Activated T-helper 1 cell treated with anti-CD3 and anti-CD28 coated beads, Interleukin-2, amount 50 U/mL, for 16 hours (primary cell): ENCODE measurements around the gene OVOL2.
"Not testable (repeated sequence)": the region's sequence is repeated elsewhere in the genome, so short reads cannot be mapped to it uniquely, and the experiment has no call there.

Experiments
- DNase-seq, 2 donors: peaks; one replicate each; pipeline ENCODE4 v3.0.0-alpha.2; 2020; ENCODE audit warnings: low read depth in 1 of 2, low spot score in 1 of 2

OVOL2 gene

GRCh38 chr20:18058661-18059467 lies 1.1 kb upstream of the OVOL2 start:
- DNase-seq: no peak

- DNase-seq: no peak
These were observed 256 bp upstream of the OVOL2 start for GRCh38 chr20:18057994-18058349.

- no peak for DNase-seq
These were observed 1.3 kb downstream of the OVOL2 start for GRCh38 chr20:18056174-18057100.

DNA sequence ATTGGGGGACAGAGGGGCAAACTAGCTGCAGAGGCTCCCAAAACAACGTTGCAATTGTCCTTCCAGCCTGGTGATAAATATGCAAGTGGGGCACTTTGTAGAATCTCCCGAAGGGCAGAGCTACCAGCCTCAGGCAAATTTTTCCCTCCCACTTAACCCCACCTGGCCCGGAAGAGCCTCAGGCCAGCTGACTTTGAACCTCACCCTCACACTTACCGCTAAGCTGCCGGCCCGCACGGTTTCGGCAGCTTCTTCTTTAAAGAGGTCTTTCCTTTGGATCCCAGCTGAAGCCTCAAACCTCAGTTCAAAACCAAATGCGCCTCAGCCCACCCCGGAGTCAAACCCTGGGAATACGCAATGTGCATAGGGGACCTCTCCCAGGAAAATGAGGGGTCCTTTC lies 2.5 kb downstream of the OVOL2 start:
- no peak for DNase-seq

- DNase-seq: no peak
These were observed 4.9 kb downstream of the OVOL2 start for GRCh38 chr20:18052856-18053255.

GRCh38 chr20:18050628-18051027 lies 7.1 kb downstream of the OVOL2 start:
- no peak for DNase-seq

DNA sequence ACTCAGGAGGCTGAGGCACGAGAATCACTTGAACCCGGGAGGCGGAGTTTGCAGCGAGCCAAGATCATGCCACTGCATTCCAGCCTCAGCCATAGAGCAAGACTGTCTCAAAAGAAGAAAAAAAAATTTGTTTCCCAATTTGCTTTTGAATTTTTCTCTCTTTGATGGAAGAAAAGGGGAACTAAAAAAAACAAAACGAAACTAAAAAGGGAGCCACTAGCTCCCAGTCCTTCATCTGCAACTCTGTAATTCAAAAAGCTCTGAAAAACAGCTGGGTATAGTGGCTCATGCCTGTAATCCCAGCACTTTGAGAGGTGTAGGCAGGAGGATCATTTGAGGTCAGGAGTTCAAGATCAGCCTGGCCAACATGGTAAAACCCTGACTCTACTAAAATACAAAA lies 9.5 kb downstream of the OVOL2 start:
- DNase-seq: no peak

- no peak for DNase-seq
These were observed 11.2 kb downstream of the OVOL2 start for GRCh38 chr20:18046535-18046934.

GRCh38 chr20:18042229-18042628 lies 15.5 kb downstream of the OVOL2 start:
- DNase-seq: no peak

- no peak for DNase-seq
These were observed 16.3 kb downstream of the OVOL2 start for GRCh38 chr20:18041462-18041861.

GRCh38 chr20:18039063-18039462 lies 18.7 kb downstream of the OVOL2 start:
- no peak for DNase-seq

DNA sequence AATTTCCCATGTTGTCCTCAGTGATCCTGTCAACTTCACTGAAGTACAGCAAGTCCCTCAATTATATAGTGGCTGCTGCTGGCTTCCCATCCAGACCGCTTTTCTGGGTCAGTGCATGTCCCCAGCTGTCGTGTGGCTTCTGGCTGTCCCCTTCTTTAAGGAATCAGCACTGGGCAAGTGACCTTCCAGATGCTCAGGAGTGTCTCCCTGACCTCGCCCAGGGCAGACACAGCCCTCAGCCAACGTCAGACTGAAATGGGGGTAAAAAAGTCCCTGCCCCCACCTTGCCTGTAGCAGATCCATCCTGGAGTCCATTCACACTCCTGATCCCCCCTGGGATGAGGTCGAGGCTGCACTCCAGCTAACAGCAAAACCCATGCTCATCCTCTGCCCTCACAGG lies 23.7 kb downstream of the OVOL2 start:
- no peak for DNase-seq

GRCh38 chr20:18032977-18033892 lies 24.5 kb downstream of the OVOL2 start:
- no peak for DNase-seq

DNA sequence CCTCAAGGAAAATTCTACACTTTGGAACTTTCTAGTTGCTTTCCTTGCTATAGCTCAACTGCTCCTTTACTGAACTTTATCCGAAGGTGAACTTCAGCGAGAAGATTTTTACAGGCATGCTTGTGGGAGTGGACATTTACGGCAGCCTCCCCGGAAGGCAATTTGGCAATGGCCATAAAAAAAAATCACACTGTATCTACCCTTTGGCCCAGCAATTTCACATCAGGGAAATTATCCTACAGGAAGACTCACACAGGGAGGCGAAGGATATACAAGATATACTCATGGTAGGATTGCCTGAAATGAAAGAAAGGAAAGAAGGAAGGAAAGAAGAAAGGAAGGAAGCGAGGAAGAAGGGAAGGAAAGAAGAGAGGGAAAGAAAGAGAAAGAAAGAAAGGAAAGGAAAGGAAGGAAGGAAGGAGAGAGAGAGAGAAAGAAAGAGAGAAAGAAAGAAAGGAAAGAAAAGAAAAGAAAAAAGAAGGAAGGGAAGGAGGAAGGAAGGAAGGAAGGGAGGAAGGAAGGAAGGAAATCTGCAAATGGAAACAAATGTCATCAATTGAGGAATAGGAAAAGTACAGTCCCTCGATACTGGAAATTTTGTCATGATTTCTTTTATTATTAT lies 25.7 kb downstream of the OVOL2 start:
- DNase-seq: no peak

DNA sequence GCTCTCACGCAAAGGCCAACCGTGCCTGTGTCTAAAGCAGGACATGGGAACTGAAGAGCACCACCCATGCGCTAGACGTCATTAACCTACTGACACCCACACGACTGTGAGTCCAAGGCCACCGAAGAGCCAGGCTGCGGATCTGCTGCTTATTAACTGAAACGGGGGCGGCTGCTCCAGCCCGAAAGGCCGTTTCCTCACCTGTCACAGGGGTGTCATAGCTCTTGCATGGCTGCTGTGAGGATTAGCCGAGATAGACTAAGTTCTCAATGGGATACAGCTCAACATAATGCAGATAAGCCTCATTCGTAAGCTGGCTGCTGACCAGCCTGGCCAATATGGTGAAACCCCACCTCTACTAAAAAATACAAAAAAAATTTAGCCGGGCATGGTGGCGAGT lies 26.7 kb downstream of the OVOL2 start:
- no peak for DNase-seq

- no peak for DNase-seq
These were observed 27.7 kb downstream of the OVOL2 start for GRCh38 chr20:18030020-18030419.

DNA sequence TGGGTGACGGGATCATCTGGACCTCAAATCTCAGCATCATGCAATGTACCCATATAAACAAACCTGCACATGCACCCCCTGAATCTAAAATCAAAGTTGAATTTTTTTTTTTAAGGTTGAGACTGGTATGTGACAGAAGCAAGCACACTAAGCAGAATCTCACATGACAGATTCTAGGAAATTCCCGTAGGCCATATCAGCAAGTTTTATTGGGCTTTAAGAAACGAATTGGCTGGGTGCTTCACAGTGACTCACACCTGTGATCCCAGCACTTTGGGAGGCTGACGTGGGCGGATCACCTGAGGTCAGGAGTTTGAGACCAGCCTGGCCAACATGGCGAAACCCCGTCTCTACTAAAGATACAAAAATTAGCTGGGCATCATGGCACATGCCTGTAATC lies 30.7 kb downstream of the OVOL2 start:
- DNase-seq: not testable (repeated sequence)

DNA sequence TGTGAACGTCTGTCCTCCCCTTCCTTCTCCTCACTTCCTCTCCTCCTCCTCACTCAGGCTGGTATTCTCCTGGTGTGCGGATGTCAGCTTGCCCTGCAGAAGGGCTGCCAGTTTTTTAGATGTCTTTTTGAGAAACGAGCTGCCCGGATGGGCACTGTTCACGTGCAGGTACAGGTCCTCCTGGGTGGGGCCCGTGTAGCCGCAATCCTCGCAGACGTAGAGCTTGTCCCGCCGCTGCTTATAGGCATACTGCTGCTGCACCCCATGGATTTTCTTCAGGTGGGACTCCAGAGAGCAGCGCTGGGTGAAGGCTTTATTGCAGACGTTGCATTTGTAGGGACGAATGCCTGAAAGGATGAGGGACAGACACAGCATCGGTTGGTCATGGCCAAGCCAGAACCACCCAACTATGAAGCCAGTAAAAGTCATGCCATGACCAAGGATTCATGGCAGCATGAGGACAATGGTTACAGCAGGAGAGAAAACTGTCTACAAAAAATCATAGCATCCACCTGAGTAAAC lies 33.0 kb downstream of the OVOL2 start:
- DNase-seq: no peak

DNA sequence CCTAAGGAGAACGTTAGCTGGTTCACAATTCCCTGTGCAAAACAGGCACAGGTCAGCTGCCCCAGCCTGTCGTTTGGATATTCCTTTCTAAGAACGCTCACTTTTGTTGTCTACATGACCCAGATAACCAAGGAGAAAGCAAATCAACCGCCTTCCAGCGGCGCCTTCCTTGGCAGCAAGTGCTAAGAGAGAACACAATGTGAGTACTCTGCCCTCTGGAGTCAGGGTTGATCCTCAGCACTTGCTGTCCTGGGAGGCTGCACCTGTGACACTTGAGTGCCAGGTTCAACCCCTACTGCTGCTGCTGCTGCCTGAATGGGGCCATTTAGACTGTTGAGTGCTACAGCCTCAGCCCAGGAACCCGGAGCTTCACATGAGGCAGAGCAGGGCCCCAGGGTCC lies 36.8 kb downstream of the OVOL2 start:
- no peak for DNase-seq

DNA sequence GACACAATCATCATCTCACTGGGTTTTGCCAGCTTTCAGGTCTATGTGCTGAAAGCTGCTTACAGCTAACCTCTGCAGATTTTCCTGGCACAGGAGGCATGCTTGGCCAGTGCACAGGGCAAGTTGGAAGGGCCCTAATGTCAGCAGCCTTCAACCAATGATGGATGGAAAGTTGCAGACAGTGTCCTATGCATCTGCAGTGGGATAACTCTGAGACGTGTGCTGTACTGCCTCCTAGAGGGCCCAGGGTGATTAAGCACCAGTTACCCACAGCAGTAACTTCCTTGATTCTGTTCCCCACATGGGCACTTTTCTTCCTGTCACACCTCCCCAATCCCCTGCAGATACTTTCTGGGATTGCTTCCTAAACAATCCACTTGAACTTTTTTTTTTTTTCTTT lies 38.6 kb downstream of the OVOL2 start:
- DNase-seq: no peak

DNA sequence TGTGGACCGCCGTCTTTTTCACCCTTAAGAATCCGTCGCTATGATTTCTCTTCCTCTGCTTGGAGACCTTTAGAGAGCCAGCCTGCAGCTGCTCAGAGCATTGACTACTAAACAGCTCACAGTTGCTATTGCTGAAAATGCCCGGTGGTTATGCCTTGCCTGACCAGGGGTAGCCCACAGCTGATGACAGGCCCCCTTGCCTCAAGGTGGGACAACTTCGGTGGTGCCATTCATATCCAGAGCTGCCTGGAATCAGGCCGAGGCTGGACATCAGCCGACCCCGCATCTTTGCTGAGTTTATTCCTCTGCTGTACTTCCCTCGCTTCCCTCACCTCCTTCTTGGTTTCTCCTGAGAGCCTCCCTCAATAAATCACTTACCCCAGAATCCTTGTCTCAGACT lies 39.6 kb downstream of the OVOL2 start:
- no peak for DNase-seq
